HG02610 (cell line): ENCODE data around the gene PLAC9.
A peak's percentile ranks its signal among the peaks of the same experiment; 100 is the strongest.
"Not testable (repeated sequence)": the region's sequence is repeated elsewhere in the genome, so short reads cannot be mapped to it uniquely, and the experiment has no call there.

ENCODE experiments used
- ATAC-seq: cut with Tn5 transposase; IDR thresholded peaks from one replicate; pipeline ENCODE4 v1.9.1; 2021; ENCODE audit warnings: mild to moderate bottlenecking, moderate library complexity; ENCODE audit not compliant: unreplicated experiment

The PLAC9 gene

DNA sequence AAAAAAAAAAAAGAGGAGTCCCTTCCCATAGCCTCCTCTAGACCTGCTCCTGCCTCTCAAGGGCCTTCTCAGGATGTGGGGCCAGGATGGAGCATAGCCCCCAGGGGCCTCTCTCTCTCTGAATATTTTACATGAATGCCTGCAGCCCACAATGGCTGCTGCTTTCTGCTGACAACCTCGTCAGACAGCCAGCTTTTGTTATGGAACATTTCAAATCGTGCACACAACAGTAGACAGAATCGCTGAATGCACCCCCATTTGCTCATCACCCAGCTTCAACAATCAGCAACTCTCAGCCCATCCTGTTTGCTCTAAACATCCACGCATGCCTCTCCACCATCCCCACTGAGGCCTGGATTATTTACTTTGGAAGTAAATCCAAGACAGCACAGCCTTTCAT, 5.4 kb downstream of the PLAC9 start:
- no peak for ATAC-seq

DNA sequence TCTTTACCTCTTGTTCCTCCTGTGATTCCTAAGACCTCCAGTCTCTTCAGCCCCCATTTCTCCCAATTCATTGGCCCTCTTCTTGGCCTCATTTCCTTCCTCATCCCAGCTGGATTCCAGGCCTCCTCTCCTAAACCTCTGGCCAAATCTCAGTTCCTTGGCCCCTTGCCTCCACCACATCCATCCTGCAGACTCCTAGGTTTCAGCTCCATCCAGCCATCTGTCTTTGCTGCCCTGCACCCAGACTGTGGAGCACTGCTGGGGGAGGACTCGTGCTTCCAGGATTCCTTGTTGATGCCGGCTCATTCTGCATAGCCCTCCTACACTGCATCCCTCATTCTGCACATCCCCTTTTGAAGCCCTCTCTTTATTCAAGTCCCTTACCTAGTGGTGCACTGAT, 6.7 kb downstream of the PLAC9 start:
- no peak for ATAC-seq

DNA sequence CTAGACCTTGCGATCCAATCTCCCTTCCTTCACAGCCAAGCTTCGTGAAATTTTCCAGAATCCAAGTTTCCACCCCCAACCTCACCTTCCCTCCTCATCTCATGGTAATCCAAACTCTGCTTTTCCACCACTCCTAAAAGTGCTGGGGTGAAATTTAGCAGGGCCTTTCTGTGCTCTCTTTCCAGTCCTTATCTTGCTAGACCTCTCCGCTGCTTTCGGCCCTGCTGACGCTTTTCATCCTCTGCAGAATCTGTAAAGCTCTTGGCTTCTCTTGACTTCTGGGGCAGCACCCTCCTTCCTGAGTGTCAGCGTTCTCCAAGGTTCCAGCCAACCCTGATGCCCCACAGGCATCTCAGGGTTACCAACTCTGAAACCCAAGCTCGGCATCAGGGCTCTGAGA, 7.7 kb downstream of the PLAC9 start:
- ATAC-seq: no peak

DNA sequence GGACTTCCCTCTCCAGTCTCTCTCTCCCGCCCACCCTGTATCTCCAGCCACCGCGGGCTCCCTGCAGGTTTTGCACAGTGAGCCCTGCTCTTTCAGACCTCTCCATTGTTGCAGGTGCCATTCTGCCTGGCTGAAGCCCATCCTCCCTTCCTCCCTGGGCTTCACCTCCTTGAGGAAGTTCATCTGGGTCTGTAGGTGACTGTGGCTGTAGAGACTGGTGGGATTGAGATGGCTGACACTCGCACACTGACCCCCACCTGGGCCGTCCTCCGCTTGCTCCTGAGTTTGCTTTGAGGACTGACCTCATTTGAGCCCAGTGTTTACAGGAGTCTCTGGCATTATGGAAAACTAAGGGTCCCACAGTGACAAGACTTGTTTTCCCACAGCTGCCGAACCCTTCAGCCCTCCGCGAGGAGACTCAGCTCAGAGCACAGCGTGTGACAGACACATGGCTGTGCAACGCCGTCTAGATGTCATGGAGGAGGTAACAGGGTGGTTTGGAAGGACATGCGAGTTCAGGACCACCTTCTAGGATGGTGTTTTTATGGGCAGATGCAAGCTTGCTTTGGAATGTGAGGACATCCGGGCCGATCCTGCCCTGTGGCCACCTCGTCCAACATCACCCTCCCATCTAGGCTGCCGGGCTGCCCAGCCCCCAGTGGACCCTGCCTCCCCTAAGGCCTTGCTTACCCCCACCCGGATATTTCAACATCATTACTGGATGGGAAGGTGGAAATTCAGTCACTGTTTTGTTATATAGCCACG, 9.3 kb downstream of the PLAC9 start:
- no peak for ATAC-seq

DNA sequence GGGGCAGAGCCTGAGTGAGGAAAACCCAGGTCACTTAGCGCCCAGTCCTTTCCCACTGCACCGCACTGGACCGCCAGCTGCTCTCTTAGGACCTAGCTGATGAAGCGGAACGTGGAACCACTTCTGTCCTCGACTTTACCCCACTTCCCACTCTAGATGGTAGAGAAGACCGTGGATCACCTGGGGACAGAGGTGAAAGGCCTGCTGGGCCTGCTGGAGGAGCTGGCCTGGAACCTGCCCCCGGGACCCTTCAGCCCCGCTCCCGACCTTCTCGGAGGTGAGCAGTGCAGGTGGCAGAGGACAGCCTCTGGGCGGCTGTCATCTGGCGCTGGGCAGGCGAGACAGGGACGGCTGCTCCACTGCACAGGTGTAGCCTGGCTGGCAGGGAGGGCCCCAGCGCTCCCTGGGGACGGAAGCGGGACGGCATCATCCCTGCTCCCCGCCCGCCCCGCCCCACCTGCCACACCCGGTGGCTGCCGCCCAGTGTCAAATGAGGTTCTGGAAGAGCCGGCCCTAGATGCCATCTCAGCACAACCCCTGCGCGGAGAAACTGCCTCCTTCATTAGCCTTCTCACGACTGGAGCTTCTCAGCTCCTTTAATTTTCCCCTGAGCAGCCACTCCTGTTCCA, 11.7 kb downstream of the PLAC9 start:
- ATAC-seq: peak; percentile 58

DNA sequence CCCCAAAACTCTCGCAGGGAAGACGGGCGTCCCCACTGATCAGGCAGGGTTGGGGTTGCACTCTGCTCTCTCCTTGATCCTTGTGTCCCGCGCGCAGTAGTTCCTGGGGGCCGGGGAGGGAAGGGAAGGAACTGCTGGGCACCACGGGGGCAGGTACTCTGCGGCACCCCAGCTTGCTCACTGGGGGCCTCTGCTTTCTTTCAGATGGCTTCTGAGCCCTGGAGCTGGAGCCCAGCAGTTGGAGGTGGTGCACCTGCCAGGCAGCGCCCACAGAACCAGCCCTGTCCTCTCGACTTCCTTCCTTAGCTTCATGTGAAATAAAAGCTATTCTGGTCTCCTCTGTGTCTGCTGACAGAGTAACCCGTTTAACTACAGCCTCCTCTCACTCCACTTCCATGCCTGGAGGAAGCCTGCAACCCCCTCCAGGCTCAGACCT, 12.2 kb downstream of the PLAC9 start:
- ATAC-seq: peak; percentile 21

DNA sequence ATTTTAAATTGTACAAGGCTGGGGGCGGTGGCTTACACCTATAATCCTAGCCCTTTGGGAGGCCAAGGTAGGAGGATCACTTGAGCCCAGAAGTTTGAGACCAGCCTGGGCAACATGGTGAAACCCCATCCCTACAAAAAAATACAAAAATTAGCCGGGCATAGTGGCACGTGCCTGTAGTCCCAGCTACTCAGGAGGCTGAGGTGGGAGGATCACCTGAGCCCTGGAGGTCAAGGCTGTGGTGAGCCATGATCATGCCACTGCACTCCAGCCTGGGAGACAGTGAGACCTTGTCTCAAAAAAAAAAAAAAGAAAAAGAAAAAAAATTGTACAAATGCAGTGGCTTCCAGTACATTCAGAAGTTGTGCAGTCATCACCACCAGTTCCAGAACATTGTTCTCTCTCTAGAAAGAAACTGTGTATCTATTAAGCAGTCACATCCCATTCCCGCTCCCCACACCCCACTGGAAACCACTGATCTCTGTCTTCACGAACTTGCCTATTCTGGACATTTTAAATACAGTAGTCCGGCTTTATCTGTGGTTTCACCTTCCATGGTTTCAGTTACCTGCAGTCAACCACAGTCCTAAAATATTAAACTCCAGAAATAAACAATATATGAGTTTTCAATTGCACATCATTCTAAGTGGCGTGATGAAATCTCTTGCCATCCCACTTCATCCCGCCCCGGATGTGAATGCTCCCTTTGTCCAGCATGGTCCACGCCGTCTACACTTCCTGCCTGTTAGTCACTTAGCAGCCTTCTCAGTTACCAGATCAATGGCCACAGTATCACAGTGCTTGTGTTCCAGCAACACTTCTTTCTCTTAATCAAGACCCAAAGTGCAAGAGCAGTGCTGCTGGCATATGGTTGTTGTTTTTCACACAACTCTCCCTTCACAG, 13.1 kb downstream of the PLAC9 start:
- ATAC-seq: not testable (repeated sequence)

DNA sequence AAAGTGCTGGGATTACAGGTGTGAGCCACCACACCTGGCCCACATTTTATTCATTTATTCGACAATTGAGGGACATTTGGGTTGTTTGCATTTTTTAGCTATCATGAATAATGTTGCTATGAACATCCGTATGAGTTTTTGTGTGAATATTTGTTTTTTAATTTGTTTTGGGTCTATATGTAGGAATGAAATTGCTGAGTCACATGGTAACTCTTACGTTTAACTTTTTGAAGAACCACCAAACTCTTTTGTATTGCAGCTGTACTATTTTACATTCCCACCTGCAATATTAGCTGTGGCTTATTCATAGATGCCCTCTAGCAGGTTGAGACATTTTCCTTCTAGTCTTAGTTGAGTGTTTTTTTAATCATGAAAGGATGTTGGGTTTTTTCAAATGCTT, 14.4 kb downstream of the PLAC9 start:
- ATAC-seq: no peak

DNA sequence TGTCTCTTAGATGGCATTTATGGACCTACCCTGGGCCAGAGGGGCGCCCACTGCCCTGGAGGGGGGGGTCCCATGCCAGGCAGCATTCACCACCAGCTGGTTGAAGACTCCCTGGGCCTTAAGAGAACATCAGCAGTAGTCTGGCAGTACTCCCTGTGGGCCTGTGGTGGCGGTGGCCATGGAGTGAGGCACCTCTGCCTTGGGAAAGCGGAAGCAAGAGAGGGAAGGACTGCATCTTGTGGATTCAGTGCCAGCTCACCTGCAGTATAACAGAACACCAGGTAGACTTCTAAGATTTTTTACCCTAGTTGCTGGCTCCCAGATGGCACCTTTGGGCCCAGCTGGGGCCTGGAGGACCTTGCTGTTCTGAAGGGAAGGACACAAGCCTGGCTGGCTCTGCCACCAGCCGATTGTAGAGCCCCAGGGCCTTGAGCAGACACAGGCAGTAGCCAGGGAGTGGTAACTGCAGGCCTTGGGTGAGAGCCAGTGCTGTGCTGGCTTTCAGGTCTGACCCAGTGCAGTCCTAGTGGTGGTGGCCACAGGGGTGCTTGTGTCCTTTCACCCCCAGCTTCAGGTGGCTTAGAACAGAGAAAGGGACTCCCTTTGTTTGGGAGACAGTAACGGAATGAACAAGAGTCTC, 15.8 kb downstream of the PLAC9 start:
- ATAC-seq: no peak

DNA sequence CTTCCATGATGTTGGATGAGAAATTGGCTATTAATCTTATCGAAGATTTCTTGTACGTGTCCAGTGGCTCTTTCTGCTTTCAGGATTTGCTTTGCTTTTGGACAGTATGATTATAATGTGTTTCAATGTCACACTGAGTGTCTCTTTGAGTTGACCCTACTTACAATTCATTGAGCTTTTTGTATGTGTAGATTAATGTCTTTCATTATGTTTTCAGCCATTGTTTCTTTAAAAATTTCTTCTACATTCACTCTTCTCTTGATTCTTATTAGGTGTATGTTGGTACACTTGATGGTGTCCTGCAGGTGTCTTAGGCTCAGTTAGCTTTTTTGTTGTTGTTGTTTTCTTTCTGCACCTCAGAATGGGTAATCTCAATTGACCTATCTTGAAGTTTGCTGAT, 16.6 kb downstream of the PLAC9 start:
- ATAC-seq: no peak

DNA sequence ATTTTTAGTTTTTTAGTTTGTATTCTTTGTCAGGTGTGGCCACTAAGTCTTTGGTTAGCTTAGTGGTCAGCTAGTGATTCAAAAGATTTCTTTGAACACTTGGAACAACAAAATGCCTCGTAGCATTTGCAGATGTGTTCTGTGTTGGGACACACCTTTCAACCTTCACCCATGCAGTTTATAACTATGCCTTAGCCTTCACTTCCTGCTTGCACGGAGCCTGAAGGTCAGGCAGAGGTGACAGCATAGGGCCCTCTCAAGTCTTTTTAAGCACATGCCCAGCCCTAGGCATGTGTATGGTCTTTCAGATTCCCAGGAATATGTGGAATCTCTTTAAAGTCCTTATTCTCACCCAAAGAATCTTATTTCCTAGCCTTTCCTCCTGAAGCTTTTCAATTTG, 17.6 kb downstream of the PLAC9 start:
- ATAC-seq: no peak

DNA sequence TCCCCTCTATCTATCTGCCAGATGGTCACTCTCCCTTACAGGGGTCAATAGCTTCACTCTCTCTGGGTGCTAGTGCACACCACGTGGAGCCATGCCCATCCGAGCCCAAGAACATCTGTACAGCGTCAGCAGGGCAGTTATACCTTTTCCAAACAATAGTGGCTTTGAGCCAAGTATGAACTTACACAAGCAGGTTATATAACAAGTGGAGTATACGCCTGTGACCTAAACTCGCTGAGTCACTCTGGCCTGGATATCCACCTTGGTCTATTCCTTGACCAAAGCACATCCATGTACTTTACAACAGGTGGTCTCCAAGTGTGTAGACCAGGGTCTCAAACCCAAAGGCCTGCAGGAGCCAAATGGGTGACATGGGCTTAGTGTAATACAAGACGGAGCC, 20.3 kb downstream of the PLAC9 start:
- ATAC-seq: no peak

DNA sequence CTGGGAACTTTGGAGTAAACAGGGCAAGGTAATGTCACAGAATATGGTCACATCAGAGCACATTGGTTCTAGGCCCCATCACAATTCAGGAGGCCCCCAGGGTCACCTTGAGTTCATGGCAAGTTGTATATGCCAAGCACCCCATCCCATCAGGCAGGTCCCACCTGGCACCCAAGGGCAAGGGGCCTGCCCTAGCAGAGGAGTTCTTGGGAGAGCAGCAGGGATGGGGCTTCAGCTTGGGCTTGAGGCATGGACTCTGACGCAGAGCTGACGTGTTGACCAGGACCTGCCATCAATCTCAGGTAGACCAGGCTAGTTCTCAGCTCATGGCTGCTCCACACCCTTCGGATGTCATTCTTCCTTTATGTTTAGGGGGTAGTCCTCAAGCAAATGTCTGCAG, 20.9 kb downstream of the PLAC9 start:
- no peak for ATAC-seq

DNA sequence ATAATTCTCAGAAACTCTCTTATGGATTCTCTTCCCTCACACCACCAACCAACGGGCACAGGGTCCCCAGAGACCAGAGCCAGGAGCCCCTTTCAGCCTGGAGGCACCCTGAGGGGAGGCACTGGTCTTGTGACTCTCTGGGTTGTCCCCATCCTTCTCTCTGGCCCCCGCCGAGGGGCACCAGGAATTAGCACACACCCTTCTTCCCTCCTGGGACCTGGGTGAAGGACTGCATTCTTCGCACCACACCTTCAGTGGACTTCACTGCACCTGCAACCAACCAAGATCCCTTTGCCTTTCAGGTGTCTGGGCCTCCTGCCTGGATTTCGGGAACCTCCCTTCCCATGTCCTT, 22.1 kb downstream of the PLAC9 start:
- no peak for ATAC-seq

DNA sequence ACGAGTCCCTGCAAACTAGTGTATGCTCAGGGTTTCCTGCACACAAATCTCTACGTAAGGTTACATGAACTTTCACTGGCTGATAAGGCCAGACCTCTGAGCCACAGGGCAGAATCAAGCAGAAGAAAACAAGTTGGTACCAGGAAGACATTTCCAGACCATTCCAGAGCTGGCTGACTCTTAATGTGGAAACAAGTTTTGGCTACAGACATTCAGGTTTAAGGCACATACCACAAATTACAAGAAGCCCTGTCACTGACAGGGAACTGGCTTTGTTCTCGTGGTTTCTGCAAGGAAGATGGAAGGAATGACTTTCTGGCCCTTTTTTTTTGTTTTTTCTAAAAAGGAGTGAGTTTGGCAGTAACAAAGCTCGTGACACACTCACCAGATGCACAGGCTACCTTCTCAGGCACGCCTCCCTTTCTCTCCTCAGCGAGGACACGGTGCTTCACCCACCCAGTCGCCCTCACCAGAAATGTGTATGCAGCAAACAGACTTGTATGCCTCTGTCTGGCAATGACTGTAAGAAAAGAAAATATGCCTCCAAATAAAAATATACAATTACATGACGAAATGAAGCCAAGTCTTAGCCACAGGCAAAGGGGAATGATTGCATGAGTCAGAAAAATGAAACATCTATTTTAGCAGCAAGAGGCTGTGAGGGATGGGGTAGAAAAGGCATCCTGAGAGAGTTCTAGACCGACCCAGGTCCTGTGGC, 22.6 kb downstream of the PLAC9 start:
- no peak for ATAC-seq

DNA sequence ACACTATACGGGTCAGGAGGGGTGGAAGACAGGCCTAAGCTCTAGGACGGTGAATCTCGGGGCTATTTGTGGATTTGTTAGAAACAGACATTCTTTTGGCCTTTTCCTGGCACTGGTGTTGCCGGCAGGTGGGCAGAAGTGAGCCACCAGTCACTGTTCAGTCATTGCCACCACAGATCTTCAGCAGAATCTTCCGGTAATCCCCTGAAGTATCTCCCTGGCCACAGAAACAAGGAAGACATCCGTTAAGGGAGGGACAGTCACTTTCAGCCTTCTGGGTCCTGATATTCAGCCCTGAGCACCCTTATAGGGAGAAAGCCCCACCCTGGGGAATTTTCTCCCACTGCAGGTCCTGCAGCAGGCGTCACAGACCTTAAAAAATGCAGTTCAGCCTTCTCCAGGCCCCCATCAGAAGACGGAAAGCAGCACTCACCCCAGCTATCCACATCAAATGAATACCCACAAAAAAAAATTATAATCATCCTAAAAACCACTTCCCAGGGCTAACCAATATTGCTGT, 23.2 kb downstream of the PLAC9 start:
- ATAC-seq: no peak

DNA sequence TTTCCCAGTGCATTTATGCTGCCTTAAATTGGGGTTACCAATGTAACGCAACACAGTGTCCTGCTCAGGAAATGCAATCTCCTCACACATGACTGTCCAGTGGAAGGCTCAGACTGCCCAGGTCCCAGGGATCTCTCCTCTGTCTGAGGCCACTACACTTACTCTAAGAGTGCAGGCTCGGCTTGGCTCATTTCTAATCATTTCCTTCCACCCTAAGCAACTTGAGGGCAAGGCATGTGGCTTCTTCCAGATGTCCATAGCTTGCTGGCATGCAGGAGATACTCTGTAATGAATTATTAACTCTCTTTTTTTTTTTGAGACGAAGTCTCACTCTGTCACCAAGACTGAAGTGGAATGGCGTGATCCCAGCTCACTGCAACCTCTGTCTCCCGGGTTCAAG, 23.7 kb downstream of the PLAC9 start:
- no peak for ATAC-seq

DNA sequence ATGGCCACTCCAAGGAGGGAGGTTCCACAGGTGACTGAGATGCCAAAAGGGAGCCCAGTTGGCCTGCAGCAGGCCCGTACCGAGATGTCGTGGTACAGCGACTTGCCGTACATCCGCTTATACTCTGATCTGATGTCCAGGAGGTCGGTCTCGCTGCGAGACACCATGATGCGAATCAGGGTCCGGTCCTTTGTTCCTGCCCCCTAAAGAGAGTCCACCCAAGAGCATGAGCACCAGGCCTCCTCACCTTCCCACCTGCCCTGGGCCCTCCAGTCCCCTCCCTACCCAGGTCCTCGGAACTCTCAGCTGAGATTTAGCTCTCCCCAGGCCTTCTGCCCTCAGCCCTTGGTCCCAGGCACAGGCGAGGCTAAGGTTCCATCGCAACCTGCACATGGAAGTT, 25.0 kb downstream of the PLAC9 start:
- no peak for ATAC-seq

DNA sequence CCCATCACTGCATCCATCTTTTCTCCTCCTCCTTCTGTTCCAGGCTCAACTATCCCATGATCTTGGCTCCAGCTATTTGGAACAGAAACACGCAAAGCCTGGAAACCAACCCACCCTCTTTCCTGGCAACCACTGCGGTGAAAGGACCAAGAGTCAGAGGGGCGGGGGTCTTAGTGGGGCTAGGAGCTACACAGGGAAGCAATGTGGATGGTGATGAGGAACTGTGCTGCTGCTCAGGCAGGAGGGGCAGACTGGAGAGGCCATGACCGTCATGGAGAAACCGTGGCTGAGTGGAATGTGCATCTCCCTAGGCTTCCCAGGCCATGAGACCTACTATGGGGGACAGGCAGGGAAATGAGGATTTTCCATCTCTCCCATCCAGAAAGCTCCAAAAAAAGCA, 25.6 kb downstream of the PLAC9 start:
- no peak for ATAC-seq

DNA sequence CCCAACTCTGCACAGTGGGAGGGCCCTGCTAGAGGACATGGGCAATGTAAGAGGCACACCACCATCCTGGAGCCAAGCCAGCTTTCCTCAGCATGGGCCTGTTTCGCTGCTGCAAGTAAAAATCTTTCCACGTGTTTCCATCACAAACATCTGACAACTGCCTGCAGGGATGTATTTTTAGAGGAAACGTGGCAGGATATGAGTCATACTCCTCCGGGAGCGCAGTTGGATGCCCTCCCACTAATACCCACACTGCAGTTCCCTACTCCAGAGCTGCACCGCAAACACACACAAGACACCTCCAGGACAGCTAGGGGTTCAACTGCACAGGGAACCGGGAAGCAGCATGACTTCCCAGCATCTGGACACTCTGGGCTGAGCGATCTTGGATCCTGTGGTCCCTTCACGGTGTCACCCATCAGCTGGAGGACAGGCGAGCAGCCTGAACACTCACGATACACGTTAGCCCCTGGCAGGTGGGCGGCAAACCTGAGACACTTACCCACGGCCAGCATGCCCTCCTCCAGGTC, 26.1 kb downstream of the PLAC9 start:
- no peak for ATAC-seq
